GM21786 (cell line): ENCODE results near the gene PDE8A.
"Not testable (repeated sequence)": the region's sequence is repeated elsewhere in the genome, so short reads cannot be mapped to it uniquely, and the experiment has no call there.

Source experiments
- ATAC-seq: cut with Tn5 transposase; IDR thresholded peaks from one replicate; pipeline ENCODE4 v1.9.1; 2021; ENCODE audit not compliant: unreplicated experiment

PDE8A gene

DNA sequence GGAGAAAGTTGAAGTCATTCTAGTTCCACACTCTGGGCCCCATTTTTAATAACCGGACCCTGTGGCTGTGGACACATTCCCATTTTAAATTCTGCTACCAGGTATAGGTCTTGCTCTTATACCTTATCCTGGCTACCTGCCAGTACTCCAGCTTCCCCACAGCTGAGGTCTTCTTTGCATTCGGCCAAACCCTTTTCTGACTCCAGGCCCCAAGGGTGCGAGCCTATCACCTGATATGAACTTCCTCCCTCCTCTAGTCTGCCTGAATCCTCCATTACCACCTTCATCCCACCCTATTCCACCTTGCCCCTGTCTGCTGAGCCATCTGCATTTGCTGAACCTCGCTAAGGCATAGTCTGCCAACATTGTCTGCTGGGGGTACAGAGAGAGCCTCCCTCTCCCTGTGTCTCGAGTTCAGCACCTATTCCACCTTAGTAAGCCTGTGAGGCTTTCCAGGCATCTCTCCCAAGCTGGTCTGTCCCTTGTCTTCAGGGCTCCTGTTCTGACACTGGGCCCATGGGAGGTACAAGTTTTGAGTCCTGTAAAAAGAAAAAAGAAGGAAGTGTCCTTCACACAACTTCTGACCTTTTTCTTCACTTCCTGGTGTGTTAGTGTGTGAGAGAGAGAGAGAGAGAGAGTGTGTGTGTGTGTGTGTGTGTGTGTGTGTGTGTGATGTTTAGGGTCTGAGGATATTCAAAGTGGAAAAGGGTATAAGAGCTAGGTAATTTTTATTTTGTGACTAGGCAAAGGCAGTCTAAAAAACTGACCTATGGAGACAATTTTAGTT lies 27.0 kb downstream of the PDE8A start:
- ATAC-seq: no peak

DNA sequence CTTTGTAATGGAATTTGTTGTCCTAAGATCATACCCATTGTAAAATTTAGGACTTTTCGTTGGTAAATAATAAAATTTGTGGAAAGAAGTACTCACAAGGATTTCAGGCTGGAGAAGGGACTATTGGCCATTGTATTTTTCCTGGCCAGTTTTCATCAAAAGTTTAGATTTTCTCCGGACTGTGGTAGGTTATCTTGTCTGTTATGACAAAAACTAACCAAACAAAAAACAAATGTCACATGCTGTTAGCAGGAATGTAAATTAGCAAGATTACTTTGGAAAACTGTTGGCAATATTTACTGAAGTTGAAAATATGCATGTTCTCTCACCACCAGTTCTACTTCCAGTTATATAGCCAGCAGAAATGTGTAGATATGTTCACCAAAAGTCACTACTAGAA lies 27.8 kb downstream of the PDE8A start:
- no peak for ATAC-seq

DNA sequence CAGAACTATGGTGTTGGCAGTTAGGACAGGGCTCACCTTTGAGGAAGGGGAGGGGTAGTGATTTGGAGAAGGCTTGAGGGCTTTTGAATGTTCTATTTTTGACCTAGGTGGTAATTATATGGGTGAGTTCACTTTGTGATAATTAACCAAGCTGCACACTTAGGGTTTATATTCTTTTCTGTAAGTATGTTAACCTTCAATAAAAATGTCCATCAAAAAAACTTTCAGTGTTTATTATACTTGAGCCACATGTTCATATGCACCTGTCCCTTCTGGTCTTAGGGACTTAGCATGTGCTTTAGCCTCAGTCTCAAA lies 28.4 kb downstream of the PDE8A start:
- no peak for ATAC-seq

DNA sequence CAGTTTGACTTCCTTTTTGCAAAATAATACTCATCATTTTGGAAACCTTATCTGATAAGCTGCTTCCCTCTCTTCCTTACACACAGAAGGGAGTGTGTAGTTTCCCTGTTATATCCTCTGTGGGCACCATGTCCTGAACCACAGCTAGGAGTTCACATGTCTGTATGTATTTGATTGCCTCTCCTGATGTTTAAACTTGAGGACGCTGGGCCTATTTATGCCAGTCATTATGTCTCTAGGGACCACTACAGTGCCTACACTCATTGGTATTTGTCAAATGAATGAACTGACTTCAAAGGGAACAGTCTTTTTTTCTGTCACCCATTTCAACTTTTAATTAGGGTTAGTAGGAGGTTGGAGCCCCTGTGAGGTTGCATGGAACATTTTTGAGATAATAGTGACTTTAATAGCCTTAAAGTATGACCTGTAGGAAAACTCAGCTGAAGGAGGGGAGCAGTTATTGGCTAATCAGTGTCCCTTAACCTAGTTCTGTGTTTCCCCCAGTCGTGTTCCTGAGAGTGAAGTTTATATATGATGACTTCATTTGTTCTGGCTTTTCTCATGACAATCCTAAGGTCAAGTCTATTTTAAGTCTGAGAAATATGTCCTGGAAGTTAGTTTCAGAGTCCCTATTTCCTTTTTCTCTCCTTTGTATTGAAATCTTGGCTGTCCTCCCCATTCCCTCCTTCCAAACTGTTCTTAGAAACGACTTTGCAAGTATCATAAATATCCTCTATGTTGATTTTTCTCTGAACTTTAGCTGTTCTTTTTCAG lies 28.9 kb downstream of the PDE8A start:
- ATAC-seq: no peak

DNA sequence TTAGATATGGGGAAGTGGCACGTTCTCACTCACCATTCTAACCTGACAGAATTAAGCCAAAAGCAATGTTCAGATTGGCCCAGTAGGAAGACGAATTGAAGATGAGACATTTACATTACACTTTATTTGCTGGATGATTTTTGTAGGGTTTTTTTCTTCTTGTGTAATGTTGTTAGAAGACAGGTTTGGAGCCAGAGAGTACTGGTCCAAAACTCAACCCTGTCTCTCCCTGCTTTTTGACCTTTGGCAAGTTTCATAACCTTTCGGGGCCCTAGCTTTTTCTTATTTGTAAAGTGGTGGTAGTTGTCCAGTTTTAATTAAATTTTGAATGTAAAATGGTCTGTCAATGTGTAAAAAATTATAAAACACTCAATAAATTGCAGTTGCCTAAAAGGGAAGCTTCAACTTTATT lies 29.5 kb downstream of the PDE8A start:
- no peak for ATAC-seq

DNA sequence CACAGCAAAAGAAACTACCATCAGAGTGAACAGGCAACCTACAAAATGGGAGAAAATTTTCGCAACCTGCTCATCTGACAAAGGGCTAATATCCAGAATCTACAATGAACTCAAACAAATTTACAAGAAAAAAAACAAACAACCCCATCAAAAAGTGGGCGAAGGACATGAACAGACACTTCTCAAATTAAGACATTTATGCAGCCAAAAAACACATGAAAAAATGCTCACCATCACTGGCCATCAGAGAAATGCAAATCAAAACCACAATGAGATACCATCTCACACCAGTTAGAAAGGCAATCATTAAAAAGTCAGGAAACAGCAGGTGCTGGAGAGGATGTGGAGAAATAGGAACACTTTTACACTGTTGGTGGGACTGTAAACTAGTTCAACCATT lies 30.1 kb downstream of the PDE8A start:
- ATAC-seq: not testable (repeated sequence)

DNA sequence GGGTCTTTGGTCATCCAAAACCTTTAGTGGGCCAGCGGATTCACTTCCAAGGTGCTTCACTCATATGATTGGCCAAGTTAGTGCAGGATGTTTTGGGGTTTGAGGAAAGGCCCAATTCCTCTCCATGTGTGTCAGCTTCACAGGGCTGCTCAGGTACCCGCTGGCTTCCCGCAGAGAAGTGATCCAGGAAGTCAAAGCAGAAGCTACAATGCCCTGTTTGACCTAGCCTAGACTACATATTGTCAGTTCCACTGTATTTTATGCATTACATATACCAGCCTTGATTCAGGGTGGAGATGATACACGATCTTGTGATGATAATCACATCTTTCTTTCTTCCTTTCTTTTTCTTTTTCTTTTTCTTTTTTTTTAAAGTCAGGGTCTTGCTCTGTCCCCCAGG lies 32.1 kb downstream of the PDE8A start:
- ATAC-seq: no peak

DNA sequence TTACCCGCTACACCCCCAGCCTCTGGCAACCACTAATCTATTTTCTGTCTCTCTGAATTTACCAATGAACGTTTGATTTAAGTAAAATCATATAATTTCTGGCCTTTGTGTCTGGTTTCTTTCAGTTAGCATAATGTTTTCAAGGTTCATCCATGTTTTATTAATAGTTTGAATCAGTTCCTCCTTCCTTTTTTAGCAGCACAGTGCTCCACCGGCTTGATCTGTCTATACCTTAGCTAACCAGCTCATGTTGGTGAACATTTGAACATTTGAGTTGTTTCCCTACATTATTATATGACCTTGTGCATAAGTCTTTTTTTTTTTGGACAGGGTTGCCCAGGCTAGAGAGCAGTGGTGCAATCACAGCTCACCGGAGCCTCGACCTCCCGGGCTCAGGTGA lies 33.3 kb downstream of the PDE8A start:
- ATAC-seq: no peak

DNA sequence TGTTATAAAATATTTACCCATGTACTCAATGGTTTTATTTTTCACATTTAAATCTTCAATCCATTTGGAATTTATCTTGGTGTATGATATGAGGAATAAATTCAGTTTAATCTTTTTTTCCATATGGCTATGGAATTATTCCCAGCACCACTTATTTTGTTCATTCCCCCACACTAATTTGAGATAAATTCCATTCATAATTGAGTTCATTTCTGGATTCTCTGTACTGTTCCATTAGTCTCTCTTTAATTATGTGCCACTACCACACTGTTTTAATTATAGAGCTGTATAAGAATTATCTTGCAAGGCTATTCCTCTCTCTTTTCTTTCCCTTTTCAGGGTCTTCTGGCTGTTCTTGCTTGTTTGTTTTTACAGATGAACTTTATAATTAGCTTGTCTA lies 34.6 kb downstream of the PDE8A start:
- ATAC-seq: no peak

DNA sequence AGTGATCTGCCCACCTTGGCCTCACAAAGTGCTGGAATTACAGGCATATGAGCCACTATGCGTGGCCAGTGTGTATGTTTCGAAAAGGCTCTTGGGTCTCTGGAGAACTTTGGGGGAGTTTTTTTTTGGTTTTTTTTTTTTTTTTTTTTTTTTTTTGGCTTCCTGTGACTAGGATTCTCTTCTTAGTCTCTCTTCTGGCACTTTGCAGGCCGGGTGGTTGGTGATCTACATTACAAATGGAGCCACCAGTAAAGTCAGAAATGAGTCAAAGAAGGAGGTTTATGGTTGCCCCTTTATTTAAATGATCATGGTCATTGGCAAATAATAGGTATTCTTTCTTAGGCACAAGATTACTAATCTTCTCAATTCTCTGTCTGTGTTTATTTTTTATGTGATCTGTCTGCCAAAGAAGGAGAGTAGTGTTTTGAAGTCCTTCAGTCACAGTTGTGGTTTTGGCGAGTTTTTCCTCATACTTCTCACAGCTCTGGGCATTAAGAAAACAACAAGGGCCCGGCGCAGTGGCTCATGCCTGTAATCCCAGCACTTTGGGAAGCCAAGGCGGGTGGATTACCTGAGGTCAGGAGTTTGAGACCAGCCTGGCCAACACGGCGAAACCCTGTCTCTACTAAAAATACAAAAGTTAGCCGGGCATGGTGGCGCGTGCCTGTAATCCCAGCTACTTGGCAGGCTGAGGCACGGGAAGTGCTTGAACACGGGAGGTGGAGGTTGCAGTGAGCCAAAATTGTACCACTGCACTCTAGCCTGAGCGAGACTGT lies 38.3 kb downstream of the PDE8A start:
- ATAC-seq: no peak

DNA sequence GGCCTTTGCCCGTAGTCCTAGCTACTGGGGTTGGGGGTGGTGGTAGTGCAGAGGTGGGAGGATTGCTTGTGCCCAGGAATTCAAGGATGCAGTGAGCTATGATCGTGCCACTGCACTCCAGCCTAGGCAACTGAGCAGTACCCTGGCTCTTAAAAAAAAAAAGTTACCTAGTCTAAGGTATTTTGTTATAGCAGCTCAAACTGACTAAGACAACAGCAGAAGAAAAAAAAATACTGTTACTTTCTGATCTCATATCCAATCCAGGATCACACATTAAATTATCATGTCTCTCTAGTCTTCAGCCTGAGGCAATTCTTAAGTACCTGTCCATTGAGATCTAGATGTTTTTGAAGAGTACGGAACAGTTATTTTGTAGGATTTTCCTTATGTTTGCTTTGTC lies 39.8 kb downstream of the PDE8A start:
- no peak for ATAC-seq

DNA sequence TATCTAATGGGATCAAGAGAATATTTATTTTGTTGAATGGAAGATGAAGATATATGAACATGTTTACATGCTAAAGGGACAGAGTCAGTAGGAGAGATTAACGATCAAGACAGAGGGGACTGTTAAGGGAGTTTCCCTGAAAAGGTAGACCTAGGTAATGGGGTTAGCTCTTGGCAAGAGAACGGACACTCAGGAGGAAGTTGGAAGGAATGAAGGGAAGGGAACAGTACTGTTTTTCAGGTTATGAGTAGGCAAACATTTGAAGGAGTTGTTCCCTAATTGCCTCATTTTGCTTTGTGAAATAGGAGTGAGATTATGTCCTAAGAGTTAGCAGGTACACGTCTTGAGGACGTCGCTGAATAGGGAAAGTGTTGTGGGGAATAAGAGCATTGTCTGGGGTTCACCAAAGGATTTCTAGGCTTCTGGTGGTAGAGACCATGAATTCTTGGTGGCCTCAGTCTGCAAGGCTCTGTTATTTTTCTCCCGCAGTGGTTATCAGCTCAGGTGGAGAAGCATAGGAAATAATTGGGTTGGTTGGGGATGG lies 41.3 kb downstream of the PDE8A start:
- no peak for ATAC-seq

DNA sequence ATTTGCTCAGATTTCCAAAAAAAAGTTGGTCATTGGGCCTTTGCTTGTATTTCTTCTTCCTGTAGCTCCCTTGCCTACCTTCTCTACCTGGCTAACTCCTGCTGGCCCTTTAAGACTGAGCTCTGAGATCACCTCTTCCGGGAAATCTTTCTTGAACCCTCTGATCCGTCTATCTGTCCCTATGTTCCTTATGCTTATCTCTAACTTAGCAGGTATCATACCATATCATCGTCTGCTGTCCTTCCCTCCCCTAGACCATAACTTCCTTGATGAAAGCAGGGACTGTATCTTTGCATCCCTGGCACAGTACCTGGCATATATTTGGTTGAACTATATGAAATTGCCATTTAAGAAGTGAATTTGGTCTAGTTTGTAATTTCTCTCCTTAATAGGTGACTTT lies 42.3 kb downstream of the PDE8A start:
- ATAC-seq: no peak

DNA sequence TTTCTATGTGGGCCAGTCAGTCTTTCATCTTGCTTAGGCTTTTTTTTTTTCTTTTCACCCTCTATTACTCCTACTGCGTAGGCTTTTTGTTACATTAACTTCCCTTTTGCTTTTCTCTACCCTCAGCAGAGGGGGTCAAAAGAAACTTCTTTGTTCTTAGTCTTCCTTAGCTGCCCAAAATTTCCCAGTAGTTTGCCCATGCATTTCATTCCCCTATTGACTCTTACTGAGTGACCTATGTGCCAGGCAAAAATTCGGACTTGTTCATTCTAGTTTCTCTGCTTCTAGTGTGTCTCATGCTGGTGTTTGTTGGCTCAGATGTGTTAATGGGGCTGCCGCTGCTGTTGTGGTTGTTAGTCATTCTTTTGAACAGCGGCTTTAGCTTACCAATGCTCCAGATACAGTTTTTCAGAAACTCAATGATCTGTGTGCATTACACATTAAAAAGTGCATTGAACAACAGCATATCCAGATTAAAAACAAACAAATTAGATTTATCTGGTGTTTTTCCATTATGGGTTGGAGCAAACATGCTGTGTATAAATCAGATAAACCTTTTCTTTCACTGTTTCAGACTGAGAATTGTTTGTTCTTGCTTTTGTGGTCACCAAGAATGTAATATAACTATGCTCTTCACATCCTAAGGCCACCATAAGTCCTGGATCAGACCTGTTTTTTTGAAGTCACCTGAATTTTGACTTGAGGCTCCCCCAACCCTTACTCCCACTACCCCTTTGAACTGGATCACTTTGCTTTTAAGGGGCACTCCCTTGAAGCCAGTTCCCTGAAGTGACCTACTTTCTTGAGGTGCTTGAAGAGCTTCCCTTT lies 43.1 kb downstream of the PDE8A start:
- no peak for ATAC-seq

DNA sequence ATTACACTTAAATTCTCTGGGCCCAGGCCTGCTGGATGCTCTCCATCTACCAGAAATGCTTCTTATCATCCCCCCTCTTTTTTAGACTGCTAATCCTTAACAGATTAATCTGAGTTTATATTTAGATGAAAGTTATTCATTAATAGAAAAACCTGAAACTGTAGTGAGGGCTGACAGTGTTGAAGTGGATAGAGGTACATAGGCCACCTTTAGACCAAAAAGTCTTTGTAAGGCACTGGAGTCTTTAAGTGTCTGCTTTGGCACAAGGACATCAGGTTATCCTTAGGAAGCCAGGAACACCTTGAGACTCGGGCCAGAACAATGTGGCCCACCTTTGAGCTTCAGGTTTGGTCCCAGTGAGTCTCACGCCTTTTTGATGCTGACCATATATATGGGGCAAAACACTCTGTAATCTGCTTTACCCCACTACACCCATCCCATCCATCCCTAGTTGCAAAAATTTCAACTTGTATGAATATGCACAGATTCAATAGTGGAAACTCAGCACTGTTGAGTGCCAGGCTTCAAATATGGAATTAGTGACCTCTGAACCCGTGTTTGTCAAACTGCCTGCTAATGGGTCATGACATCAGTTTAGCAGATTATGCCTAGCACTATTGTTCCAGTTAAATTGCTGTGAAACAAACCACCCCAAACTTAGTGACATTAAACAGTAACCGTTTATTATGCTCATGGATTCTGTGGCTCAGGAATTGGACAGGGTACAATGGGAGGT lies 44.0 kb downstream of the PDE8A start:
- no peak for ATAC-seq

DNA sequence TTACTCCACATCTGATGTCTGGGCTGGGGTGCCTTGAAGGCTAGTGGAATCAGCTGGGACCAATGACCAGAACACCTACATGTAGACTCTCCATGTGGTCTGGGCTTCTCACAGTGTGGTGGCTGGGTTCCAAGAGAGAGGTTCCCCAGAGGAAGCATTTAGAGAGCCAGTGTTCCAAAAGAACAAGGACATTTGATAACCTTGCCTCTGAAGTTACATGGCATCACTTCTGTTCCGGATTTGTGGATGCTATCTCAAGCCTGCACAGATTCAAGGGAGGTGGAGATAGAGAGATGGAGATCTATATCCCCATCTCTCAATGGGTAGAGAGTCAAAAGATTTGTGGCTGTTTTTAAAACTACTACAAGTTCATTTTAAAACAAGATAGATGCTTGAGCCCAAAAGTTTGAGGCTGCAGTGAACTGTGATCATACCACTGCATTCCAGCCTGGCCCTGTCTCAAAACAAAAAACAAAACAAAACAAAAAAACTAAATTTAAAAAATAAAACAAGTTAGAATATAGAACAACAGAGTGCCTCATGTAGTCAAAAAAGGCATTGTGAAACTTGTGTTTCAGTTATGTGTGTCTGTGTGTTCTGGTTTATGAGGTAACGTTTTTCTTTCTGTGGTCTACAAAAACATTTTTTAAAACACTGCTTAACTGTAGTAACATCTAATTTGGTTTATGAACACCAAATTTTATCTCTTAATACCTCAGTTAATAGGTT lies 44.8 kb downstream of the PDE8A start:
- no peak for ATAC-seq

DNA sequence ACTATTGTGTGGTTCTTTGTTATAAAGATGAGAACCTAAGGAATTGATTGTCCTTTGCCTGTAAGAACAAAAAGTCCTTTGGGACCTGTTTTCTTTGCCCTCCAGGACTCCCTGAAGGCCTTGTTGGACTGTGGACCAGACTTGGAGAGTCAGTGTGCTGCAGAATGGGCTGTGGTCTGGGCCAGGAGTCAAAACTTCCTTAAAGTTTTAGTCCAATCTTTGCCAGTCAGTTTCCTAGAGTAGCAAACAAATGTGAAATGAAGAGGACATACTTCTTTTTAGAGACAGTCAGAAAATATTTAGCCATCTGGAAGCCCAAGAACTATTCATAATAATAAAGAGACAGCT lies 45.4 kb downstream of the PDE8A start:
- ATAC-seq: no peak

DNA sequence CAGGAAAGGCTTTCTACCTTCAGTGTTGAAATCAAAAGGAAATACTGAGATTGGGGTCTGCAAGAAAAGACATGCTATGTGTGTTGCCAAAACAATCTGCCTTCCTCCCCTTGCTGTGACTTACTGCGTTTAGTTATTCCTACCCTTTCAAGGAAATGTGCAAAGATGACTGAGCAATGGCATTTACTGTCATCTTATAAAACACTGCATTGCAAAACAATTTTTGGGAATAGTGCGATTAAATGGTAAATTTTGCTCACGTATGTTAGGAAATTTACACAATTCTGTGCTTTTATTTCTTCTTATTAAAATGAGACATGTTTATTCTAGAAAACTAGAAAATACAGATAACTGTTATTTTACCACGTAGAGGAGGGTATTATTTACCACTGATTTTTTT lies 45.8 kb downstream of the PDE8A start:
- ATAC-seq: no peak

DNA sequence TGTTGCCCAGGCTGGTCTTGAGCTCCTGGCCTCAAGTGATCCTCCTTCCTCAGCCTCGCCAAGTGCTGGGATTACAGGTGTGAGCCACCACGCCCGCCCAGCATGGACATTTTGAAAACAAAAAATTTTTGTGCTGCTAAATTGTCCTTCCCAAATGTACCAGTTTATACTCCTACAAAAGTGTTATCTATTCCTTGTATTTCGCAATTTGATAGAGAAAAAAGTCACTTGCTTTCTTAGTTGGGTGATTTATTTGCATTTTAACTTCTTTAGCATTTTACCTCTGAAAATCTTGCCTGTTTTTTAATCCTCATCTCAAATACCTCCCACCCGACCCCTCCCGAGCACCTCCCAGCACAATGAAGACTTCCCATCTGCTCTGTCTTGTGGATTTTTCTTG lies 46.8 kb downstream of the PDE8A start:
- no peak for ATAC-seq

DNA sequence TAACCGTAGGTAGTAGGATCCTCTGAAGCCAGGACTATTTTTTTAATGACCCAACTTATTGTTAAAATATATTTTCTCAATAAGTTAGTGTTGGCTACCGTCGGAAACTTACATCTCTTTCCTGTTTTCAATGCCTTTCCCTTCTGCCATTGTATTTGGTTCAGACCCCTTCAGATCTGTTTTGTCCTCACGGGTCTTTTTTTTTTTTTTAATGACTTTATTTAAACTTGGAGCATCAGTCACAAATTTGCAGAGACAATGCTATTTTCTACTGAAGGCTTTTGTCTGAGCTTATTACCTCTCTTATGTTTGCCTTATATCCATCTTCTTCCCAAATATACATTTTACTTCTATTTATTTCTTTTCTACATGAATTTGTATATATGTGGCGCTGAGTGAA lies 47.6 kb downstream of the PDE8A start:
- no peak for ATAC-seq
